Common myeloid progenitor, CD34-positive (primary cell): Measurements from ENCODE around the gene LSAMP.

Experiments used
- CTCF ChIA-PET: fragments of 350-600 bp; sonication (Branson Sonifier 250); formaldehyde crosslinking; loops from one replicate; lab custom pipeline; 2021; ENCODE audit warnings: antibody characterized with exemption; lab: Charles Lee
- POLR2A ChIA-PET: fragments of 350-600 bp; sonication (Branson Sonifier 250); formaldehyde crosslinking; loops from one replicate; lab custom pipeline; 2021; ENCODE audit warnings: antibody characterized with exemption; lab: Charles Lee
- DNase-seq, 3 donors: peaks; one replicate each; pipeline versions ENCODE4 v3.0.0 to v3.0.0-alpha.2; 2013
- H3K27ac ChIP-seq, 2 experiments: 1 replicate in 1 of 2; 2 replicates in 1 of 2; pipeline ENCODE4 v1.7.0; 2013; ENCODE audit warnings: inconsistent platforms in 2 of 2, low read length in 2 of 2, mild to moderate bottlenecking in 2 of 2, low read depth in 1 of 2, moderate library complexity in 1 of 2; ENCODE audit not compliant: severe bottlenecking in 2 of 2, insufficient read depth in 1 of 2, poor library complexity in 1 of 2
- H3K27me3 ChIP-seq, 5 experiments: replicated peaks in 2 of 5; 1 replicate in 3 of 5; 2 replicates in 2 of 5; pipeline versions ENCODE4 v1.6.1 to v1.7.0; 2013; ENCODE audit warnings: low read length in 4 of 5, mild to moderate bottlenecking in 2 of 5, moderate library complexity in 2 of 5, inconsistent platforms in 1 of 5; ENCODE audit not compliant: insufficient read depth in 5 of 5, control insufficient read depth in 4 of 5
- H3K36me3 ChIP-seq, 4 experiments: 1 replicate in 2 of 4; 2 replicates in 2 of 4; pipeline versions ENCODE4 v1.6.1 to v1.7.0; 2013; ENCODE audit warnings: low read length in 3 of 4, control low read depth in 1 of 4, mild to moderate bottlenecking in 1 of 4; ENCODE audit not compliant: control insufficient read depth in 4 of 4, insufficient read depth in 4 of 4
- H3K4me1 ChIP-seq, 4 experiments: 1 replicate in 3 of 4; 2 replicates in 1 of 4; pipeline versions ENCODE4 v1.6.1 to v1.7.1; 2013; ENCODE audit warnings: low read length in 3 of 4, mild to moderate bottlenecking in 3 of 4, control low read depth in 1 of 4, inconsistent platforms in 1 of 4, moderate library complexity in 1 of 4; ENCODE audit not compliant: control insufficient read depth in 4 of 4, insufficient read depth in 4 of 4; ENCODE audit errors: control extremely low read depth in 1 of 4
- H3K4me3 ChIP-seq, 7 experiments: 1 replicate in 4 of 7; 2 replicates in 3 of 7; pipeline versions ENCODE4 v1.5.1 to v1.7.0; 2013; ENCODE audit warnings: mild to moderate bottlenecking in 7 of 7, low read length in 6 of 7, moderate library complexity in 6 of 7, inconsistent platforms in 2 of 7, low read depth in 2 of 7, control low read depth in 1 of 7; ENCODE audit not compliant: insufficient read depth in 4 of 7, control insufficient read depth in 1 of 7; ENCODE audit errors: extremely low read depth in 1 of 7
- H3K9me3 ChIP-seq, 5 experiments: 1 replicate in 4 of 5; 2 replicates in 1 of 5; pipeline versions ENCODE4 v1.6.1 to v1.7.1; 2013; ENCODE audit warnings: low read length in 4 of 5, mild to moderate bottlenecking in 2 of 5, inconsistent platforms in 1 of 5, low read depth in 1 of 5, moderate library complexity in 1 of 5; ENCODE audit not compliant: control insufficient read depth in 4 of 5, insufficient read depth in 2 of 5; ENCODE audit errors: control extremely low read depth in 1 of 5
- WGBS: methylation state at CpG from one replicate; pipeline ENCODE4 v1.1.5; 2013; ENCODE audit not compliant: insufficient coverage; 5-methylcytosine and 5-hydroxymethylcytosine counted together

LSAMP gene

GRCh38 chr3:116263842-116264545 lies 181.3 kb downstream of the LSAMP start:
- no peaks in the 10 kb centered on the region for H3K27me3 ChIP-seq
- no peak overlapping the region for H3K27ac ChIP-seq
- DNase-seq: no peak
- ChIA-PET CTCF (interaction anchor here (1.4 kb wide), 1 partner anchor 28 kb away, joined by 3 read pairs; no protein-coding TSS in a partner anchor), POLR2A (interaction anchor here (0.9 kb wide), 1 partner anchor 9 kb away, joined by 3 read pairs; no protein-coding TSS in a partner anchor)
- H3K36me3 ChIP-seq: no peaks in the 10 kb centered on the region
- H3K4me3 ChIP-seq: no peak overlapping the region
- H3K9me3 ChIP-seq: no peaks in the 10 kb centered on the region
- 66% methylated on average over 4 of the region's 5 CpGs for WGBS
- H3K4me1 ChIP-seq: no peaks in the 10 kb centered on the region

- CTCF ChIA-PET: no interaction called here
- Histone ChIP-seq H3K36me3 (no peaks in the 10 kb centered on the region), H3K4me3 (no peak overlapping the region), H3K27ac (no peak overlapping the region), H3K4me1 (no peaks in the 10 kb centered on the region), H3K9me3 (no peaks in the 10 kb centered on the region), H3K27me3 (no peaks in the 10 kb centered on the region)
- WGBS: 50% methylated on average over 1 of the region's 2 CpGs
- no peak for DNase-seq
- POLR2A ChIA-PET: no interaction called here
These were observed 184.8 kb downstream of the LSAMP start for GRCh38 chr3:116260491-116260890.

GRCh38 chr3:116259984-116260383 lies 185.3 kb downstream of the LSAMP start:
- no peak for DNase-seq
- Histone ChIP-seq H3K4me3 (no peak overlapping the region), H3K27me3 (no peaks in the 10 kb centered on the region), H3K9me3 (no peaks in the 10 kb centered on the region), H3K27ac (no peak overlapping the region), H3K4me1 (no peaks in the 10 kb centered on the region), H3K36me3 (no peaks in the 10 kb centered on the region)
- POLR2A ChIA-PET: no interaction called here
- CTCF ChIA-PET: no interaction called here

- Histone ChIP-seq H3K9me3 (no peaks in the 10 kb centered on the region), H3K27ac (no peak overlapping the region), H3K36me3 (no peaks in the 10 kb centered on the region), H3K27me3 (no peaks in the 10 kb centered on the region), H3K4me3 (no peak overlapping the region), H3K4me1 (no peaks in the 10 kb centered on the region)
- CTCF ChIA-PET: no interaction called here
- 42% methylated on average over 3 of the region's 4 CpGs for WGBS
- POLR2A ChIA-PET: no interaction called here
- DNase-seq: no peak
These were observed 188.3 kb downstream of the LSAMP start for GRCh38 chr3:116256843-116257485.

- no peaks in the 10 kb centered on the region for H3K27me3 ChIP-seq
- H3K9me3 ChIP-seq: no peaks in the 10 kb centered on the region
- no peaks in the 10 kb centered on the region for H3K4me1 ChIP-seq
- no peak overlapping the region for H3K4me3 ChIP-seq
- ChIA-PET CTCF (no interaction called here), POLR2A (no interaction called here)
- H3K36me3 ChIP-seq: no peaks in the 10 kb centered on the region
- no peak for DNase-seq
- H3K27ac ChIP-seq: no peak overlapping the region
- 84% methylated on average over 2 of the region's 3 CpGs for WGBS
These were observed 190.7 kb downstream of the LSAMP start for GRCh38 chr3:116254541-116254940.

- CTCF ChIA-PET: no interaction called here
- no peak for DNase-seq
- Histone ChIP-seq H3K36me3 (no peaks in the 10 kb centered on the region), H3K4me1 (no peaks in the 10 kb centered on the region), H3K27me3 (no peaks in the 10 kb centered on the region), H3K9me3 (no peaks in the 10 kb centered on the region), H3K4me3 (no peak overlapping the region), H3K27ac (no peak overlapping the region)
- POLR2A ChIA-PET: no interaction called here
- 8% methylated on average over 2 of the region's 4 CpGs for WGBS
These were observed 191.8 kb downstream of the LSAMP start for GRCh38 chr3:116253511-116253910.

- H3K27me3 ChIP-seq: no peaks in the 10 kb centered on the region
- 86% methylated on average over 1 of the region's 1 CpG for WGBS
These were observed 197.7 kb downstream of the LSAMP start for GRCh38 chr3:116247605-116248004.

More at GRCh38 chr3:116247605-116248004, 197.7 kb downstream of the LSAMP start:
- CTCF ChIA-PET: no interaction called here
- POLR2A ChIA-PET: no interaction called here
- Histone ChIP-seq H3K27ac (no peak overlapping the region), H3K4me1 (no peaks in the 10 kb centered on the region), H3K9me3 (no peaks in the 10 kb centered on the region), H3K4me3 (no peak overlapping the region), H3K36me3 (no peaks in the 10 kb centered on the region)
- no peak for DNase-seq
